Activated CD4-positive, alpha-beta T cell treated with anti-CD3 and anti-CD28 coated beads, Interleukin-10, Interleukin-2, amounts not matched to agents 100 ng/mL and 50 ng/mL, durations not matched to agents 16 hours and 8 hours (primary cell): ENCODE measurements around the gene MOCS1.

ENCODE experiments used
- DNase-seq: peaks from one replicate; pipeline ENCODE4 v3.0.0-alpha.2; 2020

MOCS1 gene

DNA sequence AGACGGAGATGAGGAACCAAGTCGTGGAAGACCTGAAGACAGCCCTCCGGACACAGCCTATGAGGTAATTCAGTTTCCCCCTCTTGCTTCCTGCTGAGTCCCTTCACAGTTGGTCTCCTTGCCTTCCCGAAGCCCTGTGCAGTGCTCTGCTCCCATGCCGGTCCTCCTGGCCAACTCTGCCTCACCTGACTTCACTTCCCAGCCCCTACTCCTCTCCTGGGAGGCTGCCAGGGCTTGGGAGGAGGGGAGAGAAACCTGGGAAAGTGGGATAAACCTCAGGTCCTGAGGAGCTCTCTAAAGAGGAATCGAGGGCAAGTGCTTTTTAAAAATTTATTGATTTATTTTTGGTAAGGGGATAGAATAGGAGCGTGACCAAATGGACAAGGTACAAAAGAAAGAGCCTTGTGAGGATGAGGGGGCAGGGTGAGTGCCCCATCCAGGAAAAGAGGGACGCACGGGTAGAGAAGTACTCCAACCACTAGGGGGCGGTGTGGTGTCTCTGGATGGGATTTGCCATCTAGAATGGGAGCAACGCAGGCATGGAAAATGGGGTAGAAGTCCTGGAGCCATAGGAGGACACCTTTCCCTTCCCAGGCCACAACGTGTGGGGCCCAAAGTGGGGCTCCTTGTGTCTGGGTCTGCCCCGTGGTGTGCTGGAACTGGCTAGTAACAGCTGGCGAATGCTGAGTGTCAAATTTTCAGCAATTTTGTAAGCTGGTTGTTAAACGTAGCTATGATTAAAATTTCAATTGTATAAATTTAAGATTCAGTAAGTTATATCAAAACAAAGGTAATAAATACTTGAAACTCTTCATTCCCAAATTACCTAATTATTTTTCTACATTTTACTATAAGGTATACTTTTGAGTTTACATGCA, 69.0 kb downstream of the MOCS1 start:
- peak; percentile 62 for DNase-seq

DNA sequence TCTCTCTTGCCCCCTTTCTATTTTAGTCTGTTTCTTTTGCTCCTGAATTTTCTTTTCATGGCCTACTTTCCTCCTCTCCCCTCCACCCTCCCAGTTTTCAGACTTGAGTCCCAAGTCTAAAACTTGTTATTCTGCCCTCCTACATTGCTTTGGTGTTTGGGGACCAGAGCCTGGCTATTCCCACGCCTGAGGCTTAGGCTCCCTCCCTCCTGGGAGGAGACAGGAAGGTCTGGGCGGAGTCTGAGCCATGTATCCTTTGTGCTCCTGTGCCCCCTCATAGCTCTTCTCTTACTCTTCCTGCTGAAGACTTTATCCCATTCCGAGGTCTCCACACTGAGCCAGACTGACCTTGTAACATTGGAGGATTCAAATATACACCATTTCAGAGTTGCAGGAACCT, 72.6 kb downstream of the MOCS1 start:
- no peak for DNase-seq

DNA sequence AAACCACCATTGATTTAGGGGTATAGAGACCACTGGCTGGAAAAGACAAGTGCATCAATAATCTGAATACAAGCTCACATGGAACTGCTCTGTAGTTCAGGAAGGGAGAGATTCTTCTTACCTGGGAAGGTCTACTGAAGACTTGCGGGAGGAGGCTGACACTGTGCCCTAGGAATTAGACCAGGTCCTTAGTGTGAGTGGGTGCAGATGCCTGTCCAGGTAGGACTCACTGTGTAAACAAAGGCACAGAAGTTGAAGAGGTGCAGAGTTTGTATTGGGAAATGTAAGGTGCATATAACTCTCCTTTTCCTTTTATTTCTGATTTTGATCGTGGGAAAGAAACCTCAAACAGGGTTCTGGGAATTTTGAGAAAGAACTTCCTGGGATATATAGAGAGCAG, 75.2 kb downstream of the MOCS1 start:
- no peak for DNase-seq

DNA sequence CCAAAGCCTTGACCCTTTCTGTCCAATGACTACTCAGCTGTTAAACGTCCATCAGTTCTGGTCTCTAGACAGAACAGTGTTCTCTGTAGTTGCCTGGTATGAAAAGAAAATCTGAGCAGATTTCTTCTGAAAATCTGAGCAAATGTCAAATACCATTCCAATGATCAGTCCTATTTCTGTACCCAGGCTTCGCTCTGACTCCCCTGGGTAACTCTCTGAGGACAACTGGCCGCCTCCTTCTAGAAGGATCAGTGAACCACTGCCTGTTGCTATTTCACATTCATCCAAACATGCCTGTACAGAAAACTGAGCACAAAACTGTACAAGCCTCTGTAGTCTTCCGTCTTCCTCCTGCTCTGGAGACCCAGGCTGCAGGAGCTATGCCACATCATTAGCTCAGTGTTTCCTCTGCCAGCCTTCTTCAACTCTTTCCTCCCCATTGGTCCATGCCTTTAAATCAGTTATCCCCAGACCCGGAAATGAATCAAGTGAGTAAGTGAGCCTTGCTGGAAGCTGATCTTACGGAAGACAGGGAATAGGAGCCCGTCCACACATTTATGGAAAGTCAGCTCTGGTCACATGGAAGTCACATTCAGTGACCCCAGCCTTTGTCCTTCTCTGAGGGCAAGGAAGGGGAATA, 78.8 kb downstream of the MOCS1 start:
- no peak for DNase-seq
